WTC11 (cell line): ENCODE results near the gene ID4. TPM values are rescaled to one million over a fixed set of nuclear protein-coding genes. Genes with fewer than 3 reads are reported as not detected.

Experiments
- ATAC-seq: fragments of 200-7000 bp; cut with Tn5 transposase; 2 replicates; pipeline ENCODE4 v1.10.0; 2021; ENCODE audit warnings: mild to moderate bottlenecking, moderate library complexity
- CTCF ChIA-PET: fragments of 300-600 bp; sonication (Branson Sonifier 250); formaldehyde crosslinking; loops from one replicate; lab custom pipeline; 2021; ENCODE audit warnings: antibody characterized with exemption; lab: Charles Lee
- POLR2A ChIA-PET: fragments of 350-600 bp; sonication (Branson Sonifier 250); formaldehyde crosslinking; loops from one replicate; lab custom pipeline; 2021; ENCODE audit warnings: antibody characterized with exemption; lab: Charles Lee
- DNase-seq: peaks from one replicate; pipeline ENCODE4 v3.0.0; 2021; ENCODE audit warnings: low spot score
- H3K27ac Mint-ChIP-seq: 2 replicates; pipeline ENCODE4 v1.8.0; 2021; ENCODE audit warnings: mixed read lengths
- H3K27me3 Mint-ChIP-seq: 2 replicates; pipeline ENCODE4 v1.8.0; 2021; ENCODE audit warnings: low read depth, mild to moderate bottlenecking, moderate library complexity, mixed read lengths
- H3K36me3 Mint-ChIP-seq: 2 replicates; pipeline ENCODE4 v1.8.0; 2021; ENCODE audit warnings: mixed read lengths
- H3K4me1 Mint-ChIP-seq: 2 replicates; pipeline ENCODE4 v1.8.0; 2022; ENCODE audit warnings: mixed read lengths
- H3K4me3 Mint-ChIP-seq: 2 replicates; pipeline ENCODE4 v1.8.0; 2021; ENCODE audit warnings: mild to moderate bottlenecking, moderate library complexity, mixed read lengths
- H3K9me3 Mint-ChIP-seq: 2 replicates; pipeline ENCODE4 v1.8.0; 2021; ENCODE audit warnings: mixed read lengths
- ATF1 ChIP-seq: sonication (generic); formaldehyde crosslinking; IDR thresholded peaks from 2 replicates; pipeline ENCODE4 v1.8.1; 2023; ENCODE audit warnings: mild to moderate bottlenecking, moderate library complexity, missing genetic modification reagents
- FOXP1 ChIP-seq: sonication (generic); formaldehyde crosslinking; IDR thresholded peaks from 2 replicates; pipeline ENCODE4 v1.8.0; 2022; ENCODE audit warnings: missing genetic modification reagents, mild to moderate bottlenecking, moderate library complexity, borderline replicate concordance
- GABPB1 ChIP-seq: sonication (generic); formaldehyde crosslinking; IDR thresholded peaks from 2 replicates; pipeline ENCODE4 v1.8.1; 2023; ENCODE audit warnings: mild to moderate bottlenecking, missing genetic modification reagents
- IRF2 ChIP-seq: sonication (generic); formaldehyde crosslinking; IDR thresholded peaks from 2 replicates; pipeline ENCODE4 v1.8.0; 2022; ENCODE audit warnings: low read depth, missing genetic modification reagents, borderline replicate concordance
- JUN ChIP-seq: sonication (generic); formaldehyde crosslinking; IDR thresholded peaks from 2 replicates; pipeline ENCODE4 v1.8.0; 2023; ENCODE audit warnings: mild to moderate bottlenecking, missing genetic modification reagents
- KAT7 ChIP-seq: sonication (generic); formaldehyde crosslinking; IDR thresholded peaks from 2 replicates; pipeline ENCODE4 v1.8.1; 2023; ENCODE audit warnings: missing genetic modification reagents, mild to moderate bottlenecking, borderline replicate concordance
- NFYB ChIP-seq: sonication (generic); formaldehyde crosslinking; conservative IDR thresholded peaks from 2 replicates; pipeline ENCODE4 v1.8.0; 2022; ENCODE audit warnings: low read depth, missing genetic modification reagents
- NR2C2 ChIP-seq: sonication (generic); formaldehyde crosslinking; IDR thresholded peaks from 2 replicates; pipeline ENCODE4 v1.8.0; 2022; ENCODE audit warnings: mild to moderate bottlenecking, missing genetic modification reagents
- OVOL2 ChIP-seq: fragments of 250-450 bp; sonication (Bioruptor Pico); IDR thresholded peaks from 2 replicates; pipeline ENCODE4 v1.9.0; 2021; ENCODE audit warnings: mild to moderate bottlenecking, borderline replicate concordance
- RELA ChIP-seq: sonication (generic); formaldehyde crosslinking; IDR thresholded peaks from 2 replicates; pipeline ENCODE4 v1.8.1; 2022; ENCODE audit warnings: missing genetic modification reagents, mild to moderate bottlenecking, borderline replicate concordance
- RORB ChIP-seq: fragments of 250-450 bp; sonication (Bioruptor Pico); IDR thresholded peaks from 2 replicates; pipeline ENCODE4 v1.9.0; 2021; ENCODE audit warnings: mild to moderate bottlenecking
- SMAD3 ChIP-seq: sonication (generic); formaldehyde crosslinking; IDR thresholded peaks from 2 replicates; pipeline ENCODE4 v1.8.0; 2022; ENCODE audit warnings: missing genetic modification reagents, mild to moderate bottlenecking, borderline replicate concordance
- SOX15 ChIP-seq: fragments of 250-450 bp; sonication (Bioruptor Pico); IDR thresholded peaks from 2 replicates; pipeline ENCODE4 v1.9.0; 2021; ENCODE audit warnings: mild to moderate bottlenecking
- SP1 ChIP-seq: sonication (generic); formaldehyde crosslinking; conservative IDR thresholded peaks from 2 replicates; pipeline ENCODE4 v1.8.1; 2022; ENCODE audit warnings: missing genetic modification reagents
- TEAD4 ChIP-seq: sonication (generic); formaldehyde crosslinking; IDR thresholded peaks from 2 replicates; pipeline ENCODE4 v1.8.0; 2022; ENCODE audit warnings: mild to moderate bottlenecking, missing genetic modification reagents
- ZNF138 ChIP-seq: sonication (generic); formaldehyde crosslinking; conservative IDR thresholded peaks from 2 replicates; pipeline ENCODE4 v1.8.1; 2022; ENCODE audit warnings: mild to moderate bottlenecking, moderate library complexity, missing genetic modification reagents
- ZNF317 ChIP-seq: sonication (generic); formaldehyde crosslinking; IDR thresholded peaks from 2 replicates; pipeline ENCODE4 v1.8.1; 2023; ENCODE audit warnings: low read depth, mild to moderate bottlenecking, moderate library complexity, missing genetic modification reagents, borderline replicate concordance
- total RNA-seq: library from RNA; stranded (reverse); gene quantifications from 3 replicates; pipeline ENCODE4 v1.2.3, GENCODE V29; 2021
- TF ChIP-seq, protein P1 (sequence below): sonication (generic); formaldehyde crosslinking; IDR thresholded peaks from 2 replicates; pipeline ENCODE4 v1.8.0; 2022; ENCODE audit warnings: mild to moderate bottlenecking, missing genetic modification reagents
- TF ChIP-seq, protein P2 (sequence below): sonication (generic); formaldehyde crosslinking; IDR thresholded peaks from 2 replicates; pipeline ENCODE4 v1.8.1; 2022; ENCODE audit warnings: missing genetic modification reagents, borderline replicate concordance
- TF ChIP-seq, protein P3 (sequence below): sonication (generic); formaldehyde crosslinking; IDR thresholded peaks from 2 replicates; pipeline ENCODE4 v1.8.0; 2023; ENCODE audit warnings: missing genetic modification reagents, mild to moderate bottlenecking, borderline replicate concordance
- TF ChIP-seq, protein P4 (sequence below): sonication (generic); formaldehyde crosslinking; IDR thresholded peaks from 2 replicates; pipeline ENCODE4 v1.8.0; 2022; ENCODE audit warnings: missing genetic modification reagents

ID4 gene
- total RNA-seq, 1 experiment from 2014 or later: 4.5 TPM

DNA sequence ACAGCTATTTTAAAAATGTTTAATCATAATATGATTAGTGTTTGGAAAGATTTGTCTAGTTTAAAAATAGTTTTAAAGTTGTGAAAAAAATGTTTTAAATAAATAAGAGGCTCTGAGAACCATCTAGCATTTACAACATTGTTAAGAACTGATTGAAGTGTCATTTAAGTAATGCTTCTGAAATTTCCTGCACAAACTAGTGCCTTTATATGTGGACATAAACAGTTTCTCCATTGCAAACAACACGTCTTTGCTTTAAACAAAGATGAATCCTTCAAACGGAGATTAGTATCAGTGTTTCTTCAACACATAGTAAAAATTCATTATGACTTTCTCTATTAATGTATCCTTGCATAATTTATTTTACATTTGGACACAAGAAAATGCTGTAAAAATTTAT lies 45.9 kb upstream of the ID4 start (continued):
- TF ChIP-seq ATF1 (CRISPR knock-in tag): no peak
- TF ChIP-seq OVOL2 (CRISPR knock-in tag): no peak
- no peak for TF ChIP-seq RELA
- TF ChIP-seq, protein P1, sequence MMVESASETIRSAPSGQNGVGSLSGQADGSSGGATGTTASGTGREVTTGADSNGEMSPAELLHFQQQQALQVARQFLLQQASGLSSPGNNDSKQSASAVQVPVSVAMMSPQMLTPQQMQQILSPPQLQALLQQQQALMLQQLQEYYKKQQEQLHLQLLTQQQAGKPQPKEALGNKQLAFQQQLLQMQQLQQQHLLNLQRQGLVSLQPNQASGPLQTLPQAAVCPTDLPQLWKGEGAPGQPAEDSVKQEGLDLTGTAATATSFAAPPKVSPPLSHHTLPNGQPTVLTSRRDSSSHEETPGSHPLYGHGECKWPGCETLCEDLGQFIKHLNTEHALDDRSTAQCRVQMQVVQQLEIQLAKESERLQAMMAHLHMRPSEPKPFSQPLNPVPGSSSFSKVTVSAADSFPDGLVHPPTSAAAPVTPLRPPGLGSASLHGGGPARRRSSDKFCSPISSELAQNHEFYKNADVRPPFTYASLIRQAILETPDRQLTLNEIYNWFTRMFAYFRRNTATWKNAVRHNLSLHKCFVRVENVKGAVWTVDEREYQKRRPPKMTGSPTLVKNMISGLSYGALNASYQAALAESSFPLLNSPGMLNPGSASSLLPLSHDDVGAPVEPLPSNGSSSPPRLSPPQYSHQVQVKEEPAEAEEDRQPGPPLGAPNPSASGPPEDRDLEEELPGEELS (CRISPR knock-in tag): no peak
- TF ChIP-seq SOX15 (CRISPR knock-in tag): no peak
- TF ChIP-seq NR2C2: no peak
- TF ChIP-seq ZNF317 (CRISPR knock-in tag): no peak
- TF ChIP-seq, all 79 proteins: peak for 0

DNA sequence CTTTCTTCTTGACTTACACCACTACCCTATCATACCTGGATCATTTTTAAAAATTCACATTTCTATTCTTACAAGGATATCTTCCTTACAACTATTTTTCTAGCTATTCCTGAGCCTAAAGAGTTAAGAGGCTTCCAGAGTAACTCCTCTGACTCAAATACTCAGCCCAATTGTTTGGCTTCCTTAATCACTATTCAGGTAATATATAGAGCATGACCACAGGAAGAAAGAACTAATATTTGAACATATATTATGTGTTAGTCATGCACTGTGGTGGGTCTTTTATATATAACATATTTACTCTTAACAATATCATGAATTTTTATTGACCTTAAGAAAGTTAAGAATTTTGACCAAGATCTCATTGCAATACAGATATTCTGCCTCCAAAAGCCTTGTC lies 42.0 kb upstream of the ID4 start:
- Mint-ChIP-seq H3K27me3 (no peaks in the 10 kb centered on the region), H3K36me3 (no peaks in the 10 kb centered on the region; the same call in 1 of the 2 replicates), H3K27ac (no peak overlapping the region), H3K9me3 (peaks cover 17% of the 10 kb centered on the region), H3K4me1 (no peaks in the 10 kb centered on the region), H3K4me3 (no peak overlapping the region)
- DNase-seq (no peak), ATAC-seq (no peak)
- POLR2A ChIA-PET: no interaction called here
- CTCF ChIA-PET: no interaction called here
- TF ChIP-seq, protein P2, sequence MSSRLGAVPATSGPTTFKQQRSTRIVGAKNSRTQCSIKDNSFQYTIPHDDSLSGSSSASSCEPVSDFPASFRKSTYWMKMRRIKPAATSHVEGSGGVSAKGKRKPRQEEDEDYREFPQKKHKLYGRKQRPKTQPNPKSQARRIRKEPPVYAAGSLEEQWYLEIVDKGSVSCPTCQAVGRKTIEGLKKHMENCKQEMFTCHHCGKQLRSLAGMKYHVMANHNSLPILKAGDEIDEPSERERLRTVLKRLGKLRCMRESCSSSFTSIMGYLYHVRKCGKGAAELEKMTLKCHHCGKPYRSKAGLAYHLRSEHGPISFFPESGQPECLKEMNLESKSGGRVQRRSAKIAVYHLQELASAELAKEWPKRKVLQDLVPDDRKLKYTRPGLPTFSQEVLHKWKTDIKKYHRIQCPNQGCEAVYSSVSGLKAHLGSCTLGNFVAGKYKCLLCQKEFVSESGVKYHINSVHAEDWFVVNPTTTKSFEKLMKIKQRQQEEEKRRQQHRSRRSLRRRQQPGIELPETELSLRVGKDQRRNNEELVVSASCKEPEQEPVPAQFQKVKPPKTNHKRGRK (CRISPR knock-in tag): no peak
- TF ChIP-seq RORB (CRISPR knock-in tag): no peak
- TF ChIP-seq, protein P3, sequence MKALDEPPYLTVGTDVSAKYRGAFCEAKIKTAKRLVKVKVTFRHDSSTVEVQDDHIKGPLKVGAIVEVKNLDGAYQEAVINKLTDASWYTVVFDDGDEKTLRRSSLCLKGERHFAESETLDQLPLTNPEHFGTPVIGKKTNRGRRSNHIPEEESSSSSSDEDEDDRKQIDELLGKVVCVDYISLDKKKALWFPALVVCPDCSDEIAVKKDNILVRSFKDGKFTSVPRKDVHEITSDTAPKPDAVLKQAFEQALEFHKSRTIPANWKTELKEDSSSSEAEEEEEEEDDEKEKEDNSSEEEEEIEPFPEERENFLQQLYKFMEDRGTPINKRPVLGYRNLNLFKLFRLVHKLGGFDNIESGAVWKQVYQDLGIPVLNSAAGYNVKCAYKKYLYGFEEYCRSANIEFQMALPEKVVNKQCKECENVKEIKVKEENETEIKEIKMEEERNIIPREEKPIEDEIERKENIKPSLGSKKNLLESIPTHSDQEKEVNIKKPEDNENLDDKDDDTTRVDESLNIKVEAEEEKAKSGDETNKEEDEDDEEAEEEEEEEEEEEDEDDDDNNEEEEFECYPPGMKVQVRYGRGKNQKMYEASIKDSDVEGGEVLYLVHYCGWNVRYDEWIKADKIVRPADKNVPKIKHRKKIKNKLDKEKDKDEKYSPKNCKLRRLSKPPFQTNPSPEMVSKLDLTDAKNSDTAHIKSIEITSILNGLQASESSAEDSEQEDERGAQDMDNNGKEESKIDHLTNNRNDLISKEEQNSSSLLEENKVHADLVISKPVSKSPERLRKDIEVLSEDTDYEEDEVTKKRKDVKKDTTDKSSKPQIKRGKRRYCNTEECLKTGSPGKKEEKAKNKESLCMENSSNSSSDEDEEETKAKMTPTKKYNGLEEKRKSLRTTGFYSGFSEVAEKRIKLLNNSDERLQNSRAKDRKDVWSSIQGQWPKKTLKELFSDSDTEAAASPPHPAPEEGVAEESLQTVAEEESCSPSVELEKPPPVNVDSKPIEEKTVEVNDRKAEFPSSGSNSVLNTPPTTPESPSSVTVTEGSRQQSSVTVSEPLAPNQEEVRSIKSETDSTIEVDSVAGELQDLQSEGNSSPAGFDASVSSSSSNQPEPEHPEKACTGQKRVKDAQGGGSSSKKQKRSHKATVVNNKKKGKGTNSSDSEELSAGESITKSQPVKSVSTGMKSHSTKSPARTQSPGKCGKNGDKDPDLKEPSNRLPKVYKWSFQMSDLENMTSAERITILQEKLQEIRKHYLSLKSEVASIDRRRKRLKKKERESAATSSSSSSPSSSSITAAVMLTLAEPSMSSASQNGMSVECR (CRISPR knock-in tag): no peak
- TF ChIP-seq TEAD4 (CRISPR knock-in tag): no peak
- TF ChIP-seq, protein P4, sequence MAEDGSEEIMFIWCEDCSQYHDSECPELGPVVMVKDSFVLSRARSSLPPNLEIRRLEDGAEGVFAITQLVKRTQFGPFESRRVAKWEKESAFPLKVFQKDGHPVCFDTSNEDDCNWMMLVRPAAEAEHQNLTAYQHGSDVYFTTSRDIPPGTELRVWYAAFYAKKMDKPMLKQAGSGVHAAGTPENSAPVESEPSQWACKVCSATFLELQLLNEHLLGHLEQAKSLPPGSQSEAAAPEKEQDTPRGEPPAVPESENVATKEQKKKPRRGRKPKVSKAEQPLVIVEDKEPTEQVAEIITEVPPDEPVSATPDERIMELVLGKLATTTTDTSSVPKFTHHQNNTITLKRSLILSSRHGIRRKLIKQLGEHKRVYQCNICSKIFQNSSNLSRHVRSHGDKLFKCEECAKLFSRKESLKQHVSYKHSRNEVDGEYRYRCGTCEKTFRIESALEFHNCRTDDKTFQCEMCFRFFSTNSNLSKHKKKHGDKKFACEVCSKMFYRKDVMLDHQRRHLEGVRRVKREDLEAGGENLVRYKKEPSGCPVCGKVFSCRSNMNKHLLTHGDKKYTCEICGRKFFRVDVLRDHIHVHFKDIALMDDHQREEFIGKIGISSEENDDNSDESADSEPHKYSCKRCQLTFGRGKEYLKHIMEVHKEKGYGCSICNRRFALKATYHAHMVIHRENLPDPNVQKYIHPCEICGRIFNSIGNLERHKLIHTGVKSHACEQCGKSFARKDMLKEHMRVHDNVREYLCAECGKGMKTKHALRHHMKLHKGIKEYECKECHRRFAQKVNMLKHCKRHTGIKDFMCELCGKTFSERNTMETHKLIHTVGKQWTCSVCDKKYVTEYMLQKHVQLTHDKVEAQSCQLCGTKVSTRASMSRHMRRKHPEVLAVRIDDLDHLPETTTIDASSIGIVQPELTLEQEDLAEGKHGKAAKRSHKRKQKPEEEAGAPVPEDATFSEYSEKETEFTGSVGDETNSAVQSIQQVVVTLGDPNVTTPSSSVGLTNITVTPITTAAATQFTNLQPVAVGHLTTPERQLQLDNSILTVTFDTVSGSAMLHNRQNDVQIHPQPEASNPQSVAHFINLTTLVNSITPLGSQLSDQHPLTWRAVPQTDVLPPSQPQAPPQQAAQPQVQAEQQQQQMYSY: no peak
- TF ChIP-seq SP1 (CRISPR knock-in tag): no peak
- TF ChIP-seq, protein P1 (CRISPR knock-in tag): no peak
- no peak for TF ChIP-seq GABPB1 (CRISPR knock-in tag)
- TF ChIP-seq NFYB (CRISPR knock-in tag): no peak
- TF ChIP-seq SMAD3 (CRISPR knock-in tag): no peak
- no peak for TF ChIP-seq FOXP1 (CRISPR knock-in tag)
- TF ChIP-seq JUN (CRISPR knock-in tag): no peak
- TF ChIP-seq IRF2 (CRISPR knock-in tag): no peak
- TF ChIP-seq ZNF138: no peak
- TF ChIP-seq SOX15 (CRISPR knock-in tag): no peak
- no peak for TF ChIP-seq KAT7 (CRISPR knock-in tag)
- TF ChIP-seq, all 79 proteins: peak for 0
